Loucy (cell line): ENCODE measurements around the gene GNLY.

Experiments
- H2AFZ ChIP-seq: fragments of 200-600 bp; sonication (generic); 2 replicates; pipeline ENCODE4 v1.6.0; 2016; ENCODE audit warnings: antibody characterized with exemption, mild to moderate bottlenecking, low read length, moderate library complexity
- H3F3A ChIP-seq: fragments of 200-600 bp; 2 replicates; pipeline ENCODE4 v1.6.0; 2016; ENCODE audit warnings: antibody characterized with exemption, low read depth, mild to moderate bottlenecking
- H3K27me3 ChIP-seq: fragments of 200-600 bp; sonication (generic); 2 replicates; pipeline ENCODE4 v1.6.1; 2014; ENCODE audit warnings: low read length, mild to moderate bottlenecking; ENCODE audit not compliant: insufficient read depth, poor library complexity, severe bottlenecking
- H3K36me3 ChIP-seq: fragments of 200-600 bp; sonication (generic); 2 replicates; pipeline ENCODE4 v1.6.1; 2016; ENCODE audit warnings: low read length; ENCODE audit not compliant: insufficient read depth
- H3K4me1 ChIP-seq: fragments of 200-600 bp; sonication (generic); 2 replicates; pipeline ENCODE4 v1.5.1; 2014; ENCODE audit warnings: low read length, mild to moderate bottlenecking; ENCODE audit not compliant: insufficient read depth, poor library complexity, severe bottlenecking
- H3K4me2 ChIP-seq: fragments of 200-600 bp; sonication (generic); 2 replicates; pipeline ENCODE4 v1.6.0; 2014; ENCODE audit warnings: antibody characterized with exemption, low read length, low read depth, mild to moderate bottlenecking; ENCODE audit not compliant: poor library complexity, severe bottlenecking
- H3K4me3 ChIP-seq: fragments of 200-600 bp; sonication (generic); 2 replicates; pipeline ENCODE4 v1.5.1; 2014; ENCODE audit warnings: low read length, mild to moderate bottlenecking, mixed read lengths; ENCODE audit not compliant: poor library complexity, severe bottlenecking
- H3K79me2 ChIP-seq: fragments of 200-600 bp; sonication (generic); 2 replicates; pipeline ENCODE4 v1.6.1; 2014; ENCODE audit warnings: low read length; ENCODE audit not compliant: insufficient read depth
- H3K9ac ChIP-seq: fragments of 200-600 bp; sonication (generic); 2 replicates; pipeline ENCODE4 v1.6.0; 2014; ENCODE audit warnings: mild to moderate bottlenecking, low read depth, low read length, moderate library complexity; ENCODE audit not compliant: poor library complexity, severe bottlenecking
- H3K9me2 ChIP-seq: fragments of 200-600 bp; sonication (generic); replicated peaks from 2 replicates; pipeline ENCODE4 v1.6.1; 2016; ENCODE audit warnings: low read depth, low read length, mixed read lengths
- H3K9me3 ChIP-seq: fragments of 200-600 bp; sonication (generic); 2 replicates; pipeline ENCODE4 v1.6.1; 2014; ENCODE audit warnings: mild to moderate bottlenecking, antibody characterized with exemption, low read length, low read depth; ENCODE audit not compliant: insufficient read depth
- H4K20me1 ChIP-seq: fragments of 200-600 bp; sonication (generic); 2 replicates; pipeline ENCODE4 v1.6.0; 2014; ENCODE audit warnings: antibody characterized with exemption, low read length, mild to moderate bottlenecking; ENCODE audit not compliant: insufficient read depth, poor library complexity, severe bottlenecking
- EZH2phosphoT487 ChIP-seq: fragments of 200-600 bp; IDR thresholded peaks from 2 replicates; pipeline ENCODE4 v1.6.1; 2018; ENCODE audit warnings: antibody characterized with exemption, mild to moderate bottlenecking, moderate library complexity, borderline replicate concordance
- TF ChIP-seq, protein P1 (sequence below): fragments of 200-600 bp; sonication (generic); conservative IDR thresholded peaks from 2 replicates; pipeline ENCODE4 v1.5.1; 2014; ENCODE audit warnings: mild to moderate bottlenecking, antibody characterized with exemption, low read length

Gene GNLY

GRCh38 chr2:85650456-85650855 is 43.7 kb upstream of the GNLY start:
- H3K4me2 ChIP-seq, result no peak overlapping the region
- H3K9me2 ChIP-seq, result no peaks in the 10 kb centered on the region
- no peak overlapping the region for H3K4me3 ChIP-seq
- no peaks in the 10 kb centered on the region for H4K20me1 ChIP-seq
- TF ChIP-seq, protein P1, sequence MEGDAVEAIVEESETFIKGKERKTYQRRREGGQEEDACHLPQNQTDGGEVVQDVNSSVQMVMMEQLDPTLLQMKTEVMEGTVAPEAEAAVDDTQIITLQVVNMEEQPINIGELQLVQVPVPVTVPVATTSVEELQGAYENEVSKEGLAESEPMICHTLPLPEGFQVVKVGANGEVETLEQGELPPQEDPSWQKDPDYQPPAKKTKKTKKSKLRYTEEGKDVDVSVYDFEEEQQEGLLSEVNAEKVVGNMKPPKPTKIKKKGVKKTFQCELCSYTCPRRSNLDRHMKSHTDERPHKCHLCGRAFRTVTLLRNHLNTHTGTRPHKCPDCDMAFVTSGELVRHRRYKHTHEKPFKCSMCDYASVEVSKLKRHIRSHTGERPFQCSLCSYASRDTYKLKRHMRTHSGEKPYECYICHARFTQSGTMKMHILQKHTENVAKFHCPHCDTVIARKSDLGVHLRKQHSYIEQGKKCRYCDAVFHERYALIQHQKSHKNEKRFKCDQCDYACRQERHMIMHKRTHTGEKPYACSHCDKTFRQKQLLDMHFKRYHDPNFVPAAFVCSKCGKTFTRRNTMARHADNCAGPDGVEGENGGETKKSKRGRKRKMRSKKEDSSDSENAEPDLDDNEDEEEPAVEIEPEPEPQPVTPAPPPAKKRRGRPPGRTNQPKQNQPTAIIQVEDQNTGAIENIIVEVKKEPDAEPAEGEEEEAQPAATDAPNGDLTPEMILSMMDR, result no peak
- TF ChIP-seq EZH2phosphoT487, result no peak
- no peak overlapping the region for H3K9ac ChIP-seq
- no peaks in the 10 kb centered on the region for H3K4me1 ChIP-seq
- H2AFZ ChIP-seq, result no peak overlapping the region
- peaks cover 77% of the 10 kb centered on the region for H3K36me3 ChIP-seq
- H3K9me3 ChIP-seq, result no peaks in the 10 kb centered on the region
- no peaks in the 10 kb centered on the region for H3K79me2 ChIP-seq
- H3F3A ChIP-seq, result no peaks in the 10 kb centered on the region
- no peaks in the 10 kb centered on the region for H3K27me3 ChIP-seq

DNA sequence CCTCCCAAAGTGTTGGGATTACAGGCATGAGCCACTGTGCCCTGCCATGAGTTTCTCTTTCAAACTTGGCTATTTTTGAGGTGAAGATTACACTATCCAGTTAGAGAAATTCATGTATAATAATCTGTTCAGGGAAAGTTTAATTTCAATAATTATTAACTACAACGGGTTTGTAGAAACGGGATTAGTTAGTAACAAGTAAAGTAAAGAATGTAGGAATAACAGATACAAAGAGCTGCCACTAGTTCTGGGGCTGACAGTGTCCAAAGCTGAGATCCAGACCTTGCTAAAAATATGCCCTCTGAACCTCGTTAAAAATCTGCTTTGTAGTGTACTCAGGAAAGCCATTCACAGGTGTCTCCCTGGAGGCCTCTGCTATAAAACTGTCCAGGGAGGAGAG is 43.1 kb upstream of the GNLY start:
- Histone ChIP-seq H3K27me3 (no peaks in the 10 kb centered on the region), H3K79me2 (no peaks in the 10 kb centered on the region), H3F3A (no peaks in the 10 kb centered on the region), H3K4me2 (no peak overlapping the region), H3K9me3 (no peaks in the 10 kb centered on the region), H3K36me3 (peaks cover 74% of the 10 kb centered on the region), H3K9me2 (no peaks in the 10 kb centered on the region), H4K20me1 (no peaks in the 10 kb centered on the region), H3K4me3 (no peak overlapping the region), H3K4me1 (no peaks in the 10 kb centered on the region), H2AFZ (no peak overlapping the region), H3K9ac (no peak overlapping the region)
- TF ChIP-seq EZH2phosphoT487, result no peak
- TF ChIP-seq, protein P1, result no peak

DNA sequence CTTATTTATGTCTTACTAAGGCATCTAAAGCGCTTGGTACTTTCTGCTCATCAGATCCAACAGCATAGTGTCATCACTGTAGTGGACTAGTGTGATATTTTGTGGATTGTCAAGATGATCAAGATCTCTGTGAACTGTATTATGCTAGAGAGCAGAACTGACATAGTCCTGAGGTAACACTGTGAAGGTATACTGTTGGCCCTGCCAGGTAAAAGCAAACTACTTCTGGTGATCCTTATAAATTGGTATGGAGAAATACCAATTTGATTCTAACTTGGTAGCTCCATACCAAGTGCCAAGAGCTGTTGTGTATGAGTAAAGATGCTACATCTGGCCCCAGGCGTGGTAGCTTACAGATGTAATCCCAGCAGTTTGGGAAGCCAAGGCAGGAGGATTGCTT is 42.1 kb upstream of the GNLY start:
- no peaks in the 10 kb centered on the region for H3K9me3 ChIP-seq
- no peaks in the 10 kb centered on the region for H3K9me2 ChIP-seq
- no peaks in the 10 kb centered on the region for H4K20me1 ChIP-seq
- H3K4me3 ChIP-seq, result no peak overlapping the region
- H3K79me2 ChIP-seq, result no peaks in the 10 kb centered on the region
- H3K4me1 ChIP-seq, result no peaks in the 10 kb centered on the region
- peaks cover 66% of the 10 kb centered on the region for H3K36me3 ChIP-seq
- H3K9ac ChIP-seq, result no peak overlapping the region
- H3F3A ChIP-seq, result no peaks in the 10 kb centered on the region
- no peak overlapping the region for H3K4me2 ChIP-seq
- no peak for TF ChIP-seq EZH2phosphoT487
- TF ChIP-seq, protein P1, result no peak
- no peak overlapping the region for H2AFZ ChIP-seq
- no peaks in the 10 kb centered on the region for H3K27me3 ChIP-seq
